HCT116 (cell line): Measurements from ENCODE around the gene GRK1. TPM values are rescaled to one million over a fixed set of nuclear protein-coding genes. Genes with fewer than 3 reads are reported as not detected.

Source experiments
- ATAC-seq: fragments of 200-7000 bp; cut with Tn5 transposase; 2 replicates; pipeline ENCODE4 v1.9.1; 2020; ENCODE audit warnings: mild to moderate bottlenecking, moderate library complexity
- BruUV-seq: library from RNA; stranded (reverse); fragments of 400-500 nt; replicated peaks from 2 replicates; lab custom pipeline; 2021; lab: Mats Ljungman, UMichigan
- CTCF ChIA-PET: fragments of 300-600 bp; sonication (Branson Sonifier 250); formaldehyde crosslinking; loops from one replicate; lab custom pipeline; 2021; ENCODE audit warnings: antibody characterized with exemption; lab: Charles Lee
- POLR2A ChIA-PET: fragments of 300-600, 350-600 bp; sonication (Branson Sonifier 250); formaldehyde crosslinking; loops from one replicate; lab custom pipeline; 2021; ENCODE audit warnings: antibody characterized with exemption; lab: Charles Lee
- RAD21 ChIA-PET, 2 experiments: fragments of 300-600 bp; sonication (Branson Sonifier 250); formaldehyde crosslinking; loops; one replicate each; lab custom pipeline; 2023; ENCODE audit warnings: low total read pairs in 2 of 2; ENCODE audit not compliant: uncharacterized antibody in 2 of 2, unreplicated experiment in 2 of 2, low non-redundant PET in 1 of 2; lab: Charles Lee
- DNase-seq: peaks from one replicate; pipeline ENCODE4 v3.0.0-alpha.2; 2010; ENCODE audit warnings: low read depth, low spot score
- H2AFZ ChIP-seq: fragments of 200-600 bp; shearing (Covaris generic), sonication (generic); 2 replicates; pipeline ENCODE4 v1.6.1; 2017; ENCODE audit warnings: low read depth, mixed run types, mixed read lengths, antibody characterized with exemption, low read length; ENCODE audit not compliant: poor library complexity, severe bottlenecking
- H3K27ac ChIP-seq: 2 replicates; pipeline ENCODE4 v1.5.1; 2012; ENCODE audit warnings: low read depth, low read length
- H3K27me3 ChIP-seq: fragments of 200-600 bp; sonication (generic); 2 replicates; pipeline ENCODE4 v1.6.1; 2016; ENCODE audit warnings: mixed run types, low read length, mixed read lengths; ENCODE audit not compliant: insufficient read depth
- H3K36me3 ChIP-seq, 2 experiments: fragments of 200-500 bp in 1 of 2; fragments of 200-600 bp in 1 of 2; sonication (Bioruptor generic) in 1 of 2; sonication (generic) in 1 of 2; 2 replicates each; pipeline versions ENCODE4 v1.5.1 to v1.6.1; 2014 to 2016; ENCODE audit warnings: low read length in 2 of 2, inconsistent platforms in 1 of 2, mixed read lengths in 1 of 2, mixed run types in 1 of 2; ENCODE audit not compliant: insufficient read depth in 2 of 2, control insufficient read depth in 1 of 2
- H3K4me1 ChIP-seq, 2 experiments: fragments of 200-600 bp in 1 of 2; sonication (generic) in 1 of 2; 2 replicates each; pipeline versions ENCODE4 v1.5.1 to v1.6.1; 2012 to 2017; ENCODE audit warnings: low read length in 2 of 2, inconsistent platforms in 1 of 2, mild to moderate bottlenecking in 1 of 2, mixed read lengths in 1 of 2, mixed run types in 1 of 2, moderate library complexity in 1 of 2; ENCODE audit not compliant: insufficient read depth in 2 of 2, control insufficient read depth in 1 of 2
- H3K4me2 ChIP-seq: fragments of 200-600 bp; sonication (generic); 2 replicates; pipeline ENCODE4 v1.6.1; 2017; ENCODE audit warnings: mixed run types, low read length, mixed read lengths
- H3K4me3 ChIP-seq, 2 experiments: fragments of 200-600 bp in 1 of 2; sonication (generic) in 1 of 2; replicated peaks in 1 of 2; 2 replicates each; pipeline ENCODE4 v1.5.1; 2011 to 2016; ENCODE audit warnings: low read length in 2 of 2, control low read depth in 1 of 2, low read depth in 1 of 2, mild to moderate bottlenecking in 1 of 2, mixed read lengths in 1 of 2, mixed run types in 1 of 2
- H3K79me2 ChIP-seq: fragments of 200-600 bp; sonication (generic); 2 replicates; pipeline ENCODE4 v1.6.1; 2017; ENCODE audit warnings: mild to moderate bottlenecking, mixed run types, low read length, moderate library complexity, mixed read lengths; ENCODE audit not compliant: insufficient read depth
- H3K9ac ChIP-seq: fragments of 200-600 bp; sonication (generic); 2 replicates; pipeline ENCODE4 v1.6.1; 2016; ENCODE audit warnings: low read length, mixed read lengths
- H3K9me2 ChIP-seq: fragments of 200-600 bp; sonication (generic), shearing (Covaris generic); 2 replicates; pipeline ENCODE4 v1.6.1; 2017; ENCODE audit warnings: mixed run types, mild to moderate bottlenecking, moderate library complexity; ENCODE audit not compliant: insufficient read depth
- H3K9me3 ChIP-seq, 2 experiments: fragments of 200-500 bp in 1 of 2; fragments of 200-600 bp in 1 of 2; sonication (Bioruptor generic) in 1 of 2; sonication (generic) in 1 of 2; 2 replicates each; pipeline ENCODE4 v1.6.1; 2014 to 2017; ENCODE audit warnings: low read length in 2 of 2, mixed read lengths in 2 of 2, inconsistent platforms in 1 of 2, low read depth in 1 of 2, mild to moderate bottlenecking in 1 of 2, mixed run types in 1 of 2, moderate library complexity in 1 of 2; ENCODE audit not compliant: control insufficient read depth in 1 of 2, insufficient read depth in 1 of 2
- H4K20me1 ChIP-seq: fragments of 200-600 bp; sonication (generic), shearing (Covaris generic); 2 replicates; pipeline ENCODE4 v1.6.1; 2017; ENCODE audit warnings: mixed run types, mild to moderate bottlenecking, moderate library complexity; ENCODE audit not compliant: insufficient read depth
- EGR1 ChIP-seq: IDR thresholded peaks from 2 replicates; pipeline ENCODE4 v1.6.1; 2012; ENCODE audit warnings: low read depth
- POLR2A ChIP-seq: IDR thresholded peaks from 2 replicates; pipeline ENCODE4 v1.7.0; 2011; ENCODE audit warnings: borderline replicate concordance; ENCODE audit not compliant: insufficient read depth, insufficient read length; ENCODE audit errors: extremely low read depth
- RAD21 ChIP-seq: IDR thresholded peaks from 2 replicates; pipeline ENCODE4 v1.6.1; 2012; ENCODE audit warnings: low read depth, mild to moderate bottlenecking
- SIN3A ChIP-seq: IDR thresholded peaks from 2 replicates; pipeline ENCODE4 v1.6.1; 2012; ENCODE audit warnings: low read depth
- SP1 ChIP-seq: IDR thresholded peaks from 2 replicates; pipeline ENCODE4 v1.6.1; 2012; ENCODE audit warnings: low read depth
- SRF ChIP-seq: IDR thresholded peaks from 2 replicates; pipeline ENCODE4 v1.6.1; 2012; ENCODE audit warnings: low read depth
- TCF7L2 ChIP-seq: IDR thresholded peaks from 2 replicates; pipeline ENCODE4 v1.7.0; 2011; ENCODE audit warnings: borderline replicate concordance, inconsistent platforms; ENCODE audit not compliant: insufficient read depth, insufficient read length; ENCODE audit errors: extremely low read depth
- YY1 ChIP-seq: IDR thresholded peaks from 2 replicates; pipeline ENCODE4 v1.6.1; 2011; ENCODE audit warnings: low read length, low read depth, moderate library complexity, mild to moderate bottlenecking; ENCODE audit not compliant: insufficient replicate concordance; ENCODE audit errors: extremely low read depth
- ZFX ChIP-seq: fragments of 450-650 bp; IDR thresholded peaks from 2 replicates; pipeline ENCODE4 v1.6.1; 2017
- intact Hi-C: fragments of 100-400 bp; cut with micrococcal nuclease; formaldehyde crosslinking; loops from 2 replicates; pipeline ENCODE4 v1.10.0; 2022
- total RNA-seq: library from RNA; stranded (reverse); gene quantifications from one replicate; pipeline ENCODE4 v1.2.1, GENCODE V29; 2021; ENCODE audit not compliant: unreplicated experiment
- TF ChIP-seq, protein P1 (sequence below): IDR thresholded peaks from 2 replicates; pipeline ENCODE4 v1.6.1; 2011; ENCODE audit warnings: mild to moderate bottlenecking, low read length, moderate library complexity; ENCODE audit not compliant: insufficient replicate concordance; ENCODE audit errors: extremely low read depth
- TF ChIP-seq, protein P2 (sequence below): IDR thresholded peaks from 2 replicates; pipeline ENCODE4 v1.6.1; 2012
- TF ChIP-seq, protein P3 (sequence below): IDR thresholded peaks from 2 replicates; pipeline ENCODE4 v1.6.1; 2012

GRK1 gene
- total RNA-seq, 1 experiment from 2014 or later, result not detected

DNA sequence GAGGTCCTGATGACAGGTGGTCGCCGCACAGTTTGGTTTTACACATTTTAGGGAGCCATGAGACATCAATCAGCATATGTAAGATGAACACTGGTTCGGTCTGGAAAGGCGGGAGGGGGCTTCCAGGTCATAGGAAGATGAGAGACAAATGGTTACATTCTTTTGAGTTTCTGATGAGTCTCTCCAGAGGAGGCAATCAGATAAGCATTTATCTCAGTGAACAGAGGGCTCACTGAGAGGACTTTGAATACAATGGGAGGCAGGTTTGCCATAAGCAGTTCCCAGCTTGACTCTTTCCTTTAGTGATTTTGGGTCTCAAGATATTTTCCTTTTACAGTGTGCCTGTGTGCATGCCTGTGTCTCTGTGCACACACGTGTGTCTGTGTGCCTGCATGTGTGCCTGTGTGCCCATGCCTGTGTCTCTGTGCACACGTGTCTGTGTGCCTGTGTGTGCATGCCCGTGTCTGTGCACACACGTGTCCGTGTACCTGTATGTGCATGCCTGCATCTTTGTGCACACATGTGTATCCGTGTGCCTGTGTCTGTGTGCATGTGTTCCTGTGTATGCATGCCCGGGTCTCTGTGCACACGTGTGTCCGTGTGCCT lies 56.5 kb downstream of the GRK1 start:
- TF ChIP-seq, protein P1, sequence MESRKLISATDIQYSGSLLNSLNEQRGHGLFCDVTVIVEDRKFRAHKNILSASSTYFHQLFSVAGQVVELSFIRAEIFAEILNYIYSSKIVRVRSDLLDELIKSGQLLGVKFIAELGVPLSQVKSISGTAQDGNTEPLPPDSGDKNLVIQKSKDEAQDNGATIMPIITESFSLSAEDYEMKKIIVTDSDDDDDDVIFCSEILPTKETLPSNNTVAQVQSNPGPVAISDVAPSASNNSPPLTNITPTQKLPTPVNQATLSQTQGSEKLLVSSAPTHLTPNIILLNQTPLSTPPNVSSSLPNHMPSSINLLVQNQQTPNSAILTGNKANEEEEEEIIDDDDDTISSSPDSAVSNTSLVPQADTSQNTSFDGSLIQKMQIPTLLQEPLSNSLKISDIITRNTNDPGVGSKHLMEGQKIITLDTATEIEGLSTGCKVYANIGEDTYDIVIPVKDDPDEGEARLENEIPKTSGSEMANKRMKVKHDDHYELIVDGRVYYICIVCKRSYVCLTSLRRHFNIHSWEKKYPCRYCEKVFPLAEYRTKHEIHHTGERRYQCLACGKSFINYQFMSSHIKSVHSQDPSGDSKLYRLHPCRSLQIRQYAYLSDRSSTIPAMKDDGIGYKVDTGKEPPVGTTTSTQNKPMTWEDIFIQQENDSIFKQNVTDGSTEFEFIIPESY, result no peak
- TF ChIP-seq, protein P2, sequence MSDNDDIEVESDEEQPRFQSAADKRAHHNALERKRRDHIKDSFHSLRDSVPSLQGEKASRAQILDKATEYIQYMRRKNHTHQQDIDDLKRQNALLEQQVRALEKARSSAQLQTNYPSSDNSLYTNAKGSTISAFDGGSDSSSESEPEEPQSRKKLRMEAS, result no peak
- TF ChIP-seq POLR2A, result no peak
- no peak for TF ChIP-seq RAD21
- TF ChIP-seq, protein P3, sequence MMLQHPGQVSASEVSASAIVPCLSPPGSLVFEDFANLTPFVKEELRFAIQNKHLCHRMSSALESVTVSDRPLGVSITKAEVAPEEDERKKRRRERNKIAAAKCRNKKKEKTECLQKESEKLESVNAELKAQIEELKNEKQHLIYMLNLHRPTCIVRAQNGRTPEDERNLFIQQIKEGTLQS, result no peak
- TF ChIP-seq EGR1, result no peak
- TF ChIP-seq YY1, result no peak
- TF ChIP-seq SRF, result no peak
- no peak for TF ChIP-seq SIN3A
- no peak for TF ChIP-seq SP1
- TF ChIP-seq ZFX, result no peak
- TF ChIP-seq TCF7L2, result no peak
- RAD21 ChIA-PET, result no interaction called here
- intact Hi-C loops, result no loop called here
- H3K4me1 ChIP-seq, result peaks cover 2 to 6% of the 10 kb centered on the region in 2 experiments; a peak in 2 of 4 replicates
- no peaks in the 10 kb centered on the region for H3K27me3 ChIP-seq
- no peak overlapping the region for H3K4me2 ChIP-seq
- BruUV-seq, result no TSS peak
- no peaks in the 10 kb centered on the region for H3K9me2 ChIP-seq
- no peak overlapping the region for H3K4me3 ChIP-seq
- no peaks in the 10 kb centered on the region for H3K9me3 ChIP-seq
- POLR2A ChIA-PET, result no interaction called here
- H4K20me1 ChIP-seq, result no peaks in the 10 kb centered on the region
- ATAC-seq, result no peak
- CTCF ChIA-PET, result no interaction called here
- no peak overlapping the region for H2AFZ ChIP-seq
- no peak for DNase-seq
- no peaks in the 10 kb centered on the region for H3K36me3 ChIP-seq
- H3K79me2 ChIP-seq, result no peaks in the 10 kb centered on the region
- H3K27ac ChIP-seq, result no peak overlapping the region
- H3K9ac ChIP-seq, result no peak overlapping the region
